GM12801 (cell line): ENCODE results near the gene TRIM23.

Experiments
- TF ChIP-seq, protein P1 (sequence below): IDR thresholded peaks from one replicate; pipeline ENCODE4 v1.5.1; 2011; ENCODE audit warnings: control low read depth; ENCODE audit not compliant: insufficient read length; ENCODE audit errors: extremely low read depth

The TRIM23 gene

GRCh38 chr5:65646938-65647337 lies 22.8 kb upstream of the TRIM23 start:
- TF ChIP-seq, protein P1, sequence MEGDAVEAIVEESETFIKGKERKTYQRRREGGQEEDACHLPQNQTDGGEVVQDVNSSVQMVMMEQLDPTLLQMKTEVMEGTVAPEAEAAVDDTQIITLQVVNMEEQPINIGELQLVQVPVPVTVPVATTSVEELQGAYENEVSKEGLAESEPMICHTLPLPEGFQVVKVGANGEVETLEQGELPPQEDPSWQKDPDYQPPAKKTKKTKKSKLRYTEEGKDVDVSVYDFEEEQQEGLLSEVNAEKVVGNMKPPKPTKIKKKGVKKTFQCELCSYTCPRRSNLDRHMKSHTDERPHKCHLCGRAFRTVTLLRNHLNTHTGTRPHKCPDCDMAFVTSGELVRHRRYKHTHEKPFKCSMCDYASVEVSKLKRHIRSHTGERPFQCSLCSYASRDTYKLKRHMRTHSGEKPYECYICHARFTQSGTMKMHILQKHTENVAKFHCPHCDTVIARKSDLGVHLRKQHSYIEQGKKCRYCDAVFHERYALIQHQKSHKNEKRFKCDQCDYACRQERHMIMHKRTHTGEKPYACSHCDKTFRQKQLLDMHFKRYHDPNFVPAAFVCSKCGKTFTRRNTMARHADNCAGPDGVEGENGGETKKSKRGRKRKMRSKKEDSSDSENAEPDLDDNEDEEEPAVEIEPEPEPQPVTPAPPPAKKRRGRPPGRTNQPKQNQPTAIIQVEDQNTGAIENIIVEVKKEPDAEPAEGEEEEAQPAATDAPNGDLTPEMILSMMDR: no peak

GRCh38 chr5:65640240-65640639 lies 16.1 kb upstream of the TRIM23 start:
- TF ChIP-seq, protein P1: no peak

- TF ChIP-seq, protein P1: no peak
Observed at GRCh38 chr5:65630981-65631380, 6.8 kb upstream of the TRIM23 start.

- TF ChIP-seq, protein P1: no peak
Observed at GRCh38 chr5:65625743-65626142, 1.6 kb upstream of the TRIM23 start.

DNA sequence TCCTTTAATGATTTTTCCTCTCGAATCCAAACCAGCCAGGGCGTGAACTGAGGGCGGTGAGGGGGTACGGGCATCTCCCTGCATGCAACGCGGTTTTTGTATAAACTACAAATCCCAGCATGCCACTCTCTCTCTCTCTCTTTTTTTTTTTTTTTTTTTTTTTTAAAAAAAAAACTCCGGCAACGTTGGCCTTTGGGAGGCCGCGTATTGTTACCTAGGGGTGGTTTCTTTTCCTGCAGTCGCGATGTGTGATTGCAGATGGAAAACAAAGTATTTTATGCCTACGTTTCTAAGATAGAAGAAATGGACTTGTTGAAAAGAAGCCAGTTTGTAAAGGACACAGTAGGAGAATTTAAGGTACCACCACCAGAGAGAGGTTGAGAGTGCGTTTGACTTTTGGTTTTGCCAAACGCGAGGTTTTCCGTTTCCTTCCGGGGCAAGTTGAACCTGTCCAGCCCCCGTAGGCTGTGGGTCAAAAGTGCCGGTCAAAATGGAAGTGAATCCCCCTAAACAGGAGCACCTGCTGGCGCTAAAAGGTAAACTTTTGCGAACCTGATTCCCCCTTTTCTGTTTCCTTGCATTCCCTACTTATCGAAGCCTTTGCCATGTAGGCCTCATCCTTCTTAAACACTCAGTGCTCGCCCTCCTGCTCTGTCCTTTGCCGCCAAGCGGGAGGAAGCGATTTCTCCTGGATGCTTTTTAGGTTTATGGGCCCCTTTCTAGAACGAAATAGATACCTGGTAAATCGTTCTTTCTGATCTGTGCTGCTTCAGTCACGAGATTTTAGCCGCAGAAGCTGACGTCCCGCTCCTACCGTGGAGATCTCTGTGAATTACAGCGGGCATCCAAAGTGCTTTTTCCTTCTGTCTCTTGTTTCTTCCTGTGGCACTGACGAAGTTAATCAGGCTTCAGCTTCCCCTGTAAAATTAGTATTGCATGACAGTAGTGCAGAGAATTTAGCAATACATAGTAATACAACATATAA lies 730 bp upstream of the TRIM23 start, which contains the start of the genes SHLD3 and TRAPPC13:
SHLD3 (plus strand) TSS at position 457 of the 985 bp plus-strand sequence. CDS start 4,561 bp downstream, outside the sequence.
TRAPPC13 (plus strand) TSS at position 457 of the 985 bp plus-strand sequence; CDS start at position 491, 34 bp downstream.
- TF ChIP-seq, protein P1: no peak

GRCh38 chr5:65623482-65623881 lies 651 bp downstream of the TRIM23 start:
- TF ChIP-seq, protein P1: no peak

DNA sequence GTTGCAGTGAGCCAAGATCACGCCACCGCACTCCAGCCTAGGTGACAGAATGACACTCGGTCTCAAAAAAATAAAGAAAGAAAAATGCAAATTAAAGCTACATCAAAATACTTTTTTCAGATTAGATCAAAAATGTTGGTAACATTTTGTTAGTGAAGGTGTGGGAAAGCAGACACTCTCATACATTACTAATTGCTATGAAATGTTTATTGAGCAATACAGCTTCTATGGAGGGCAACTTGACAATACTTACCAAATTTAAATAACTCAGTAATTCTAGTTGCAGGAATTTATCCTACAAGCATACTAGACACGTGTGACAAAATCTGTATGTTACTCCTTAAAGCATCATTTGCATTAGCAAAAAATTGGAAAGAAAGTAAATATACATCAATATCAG lies 4.1 kb downstream of the TRIM23 start:
- TF ChIP-seq, protein P1: no peak
